Epithelial cell of proximal tubule (primary cell): ENCODE data around the gene ANKRD44. TPM values are rescaled to one million over a fixed set of nuclear protein-coding genes. Genes with fewer than 3 reads are reported as not detected.
"Not testable (repeated sequence)": the region's sequence is repeated elsewhere in the genome, so short reads cannot be mapped to it uniquely, and the experiment has no call there.

Experiments
- DNase-seq: peaks from one replicate; pipeline ENCODE4 v3.0.0-alpha.2; 2011; ENCODE audit warnings: low read depth
- H3K4me3 ChIP-seq: 2 replicates; pipeline ENCODE4 v1.5.1; 2011; ENCODE audit warnings: low read depth, mild to moderate bottlenecking, low read length
- total RNA-seq: library from RNA; depleted of rRNA; stranded (reverse); fragments of >200 nt; gene quantifications from 2 replicates; pipeline ENCODE4 v1.2.3, GENCODE V29; 2015
- TF ChIP-seq, protein P1 (sequence below): conservative IDR thresholded peaks from 2 replicates; pipeline ENCODE4 v1.5.1; 2012; ENCODE audit warnings: low read depth, mild to moderate bottlenecking, low read length

The ANKRD44 gene
- total RNA-seq, 1 donor from 2014 or later: 1.7 TPM

- no peak overlapping the region for H3K4me3 ChIP-seq
- TF ChIP-seq, protein P1, sequence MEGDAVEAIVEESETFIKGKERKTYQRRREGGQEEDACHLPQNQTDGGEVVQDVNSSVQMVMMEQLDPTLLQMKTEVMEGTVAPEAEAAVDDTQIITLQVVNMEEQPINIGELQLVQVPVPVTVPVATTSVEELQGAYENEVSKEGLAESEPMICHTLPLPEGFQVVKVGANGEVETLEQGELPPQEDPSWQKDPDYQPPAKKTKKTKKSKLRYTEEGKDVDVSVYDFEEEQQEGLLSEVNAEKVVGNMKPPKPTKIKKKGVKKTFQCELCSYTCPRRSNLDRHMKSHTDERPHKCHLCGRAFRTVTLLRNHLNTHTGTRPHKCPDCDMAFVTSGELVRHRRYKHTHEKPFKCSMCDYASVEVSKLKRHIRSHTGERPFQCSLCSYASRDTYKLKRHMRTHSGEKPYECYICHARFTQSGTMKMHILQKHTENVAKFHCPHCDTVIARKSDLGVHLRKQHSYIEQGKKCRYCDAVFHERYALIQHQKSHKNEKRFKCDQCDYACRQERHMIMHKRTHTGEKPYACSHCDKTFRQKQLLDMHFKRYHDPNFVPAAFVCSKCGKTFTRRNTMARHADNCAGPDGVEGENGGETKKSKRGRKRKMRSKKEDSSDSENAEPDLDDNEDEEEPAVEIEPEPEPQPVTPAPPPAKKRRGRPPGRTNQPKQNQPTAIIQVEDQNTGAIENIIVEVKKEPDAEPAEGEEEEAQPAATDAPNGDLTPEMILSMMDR: no peak
- DNase-seq: no peak
Measured at GRCh38 chr2:197069958-197070357, 240.6 kb downstream of the ANKRD44 start.

DNA sequence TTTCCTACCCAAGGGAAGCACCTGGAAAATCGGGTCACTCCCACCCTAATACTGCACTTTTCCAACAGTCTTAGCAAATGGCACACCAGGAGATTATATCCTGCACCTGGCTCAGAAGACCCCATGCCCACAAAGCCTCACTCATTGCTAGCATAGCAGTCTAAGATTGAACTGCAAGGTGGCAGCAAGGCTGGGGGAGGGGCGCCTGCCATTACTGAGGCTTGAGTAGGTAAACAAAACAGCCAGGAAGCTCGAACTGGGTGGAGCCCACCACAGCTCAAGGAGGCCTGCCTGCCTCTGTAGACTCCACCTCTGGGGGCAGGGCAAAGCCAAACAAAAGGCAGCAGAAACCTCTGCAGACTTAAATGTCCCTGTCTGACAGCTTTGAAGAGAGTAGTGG lies 248.0 kb downstream of the ANKRD44 start:
- DNase-seq, H3K4me3 ChIP-seq: not testable (repeated sequence)

DNA sequence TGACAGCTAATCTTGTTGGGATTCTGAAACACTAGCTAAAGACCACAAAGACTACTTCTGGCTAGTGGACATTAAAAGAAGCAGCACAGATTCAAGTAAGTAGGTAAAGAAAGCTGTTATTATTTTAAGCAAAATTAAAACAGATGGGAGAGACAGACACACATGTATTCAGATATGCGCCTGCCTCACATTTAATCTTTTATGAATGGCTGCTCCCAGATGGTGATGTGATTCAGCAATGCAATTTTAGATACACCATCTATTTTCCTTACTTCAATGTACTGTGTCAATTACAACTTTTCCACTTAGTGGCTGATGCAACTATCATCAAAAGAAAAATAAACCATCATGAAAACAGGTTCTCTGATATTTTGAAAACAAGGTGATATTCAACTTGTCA lies 251.1 kb downstream of the ANKRD44 start:
- DNase-seq: no peak
- H3K4me3 ChIP-seq: no peak overlapping the region
- TF ChIP-seq, protein P1: no peak

DNA sequence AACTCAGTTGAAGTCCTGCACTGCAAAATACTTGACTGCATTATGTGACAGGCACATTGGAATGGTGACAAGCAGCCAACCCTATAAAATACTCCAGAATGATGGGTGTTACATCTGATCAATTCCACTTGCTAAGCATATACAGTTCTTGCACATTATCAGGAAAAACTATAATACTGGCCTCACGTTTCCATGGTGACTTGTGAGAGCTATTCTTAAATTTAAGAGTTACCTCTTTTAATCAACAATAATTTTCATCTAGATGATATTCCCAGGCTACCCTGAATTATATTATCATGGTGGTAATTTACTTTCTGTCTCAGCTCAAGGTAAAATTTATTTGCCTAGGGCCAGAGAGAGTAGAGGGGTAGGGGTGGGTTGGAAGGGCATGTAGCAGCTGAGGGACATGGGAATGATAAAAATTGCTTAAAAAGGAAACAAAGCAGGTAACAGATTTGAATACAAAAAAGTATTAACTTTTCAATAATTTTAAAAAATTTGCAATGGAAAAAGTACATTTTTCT lies 251.7 kb downstream of the ANKRD44 start:
- DNase-seq: no peak
- TF ChIP-seq, protein P1: no peak

GRCh38 chr2:197057959-197058358 lies 252.6 kb downstream of the ANKRD44 start:
- H3K4me3 ChIP-seq: no peak overlapping the region
- DNase-seq: no peak
- TF ChIP-seq, protein P1: no peak

More for the DNA sequence above, 251.7 kb downstream of the ANKRD44 start:
- no peak overlapping the region for H3K4me3 ChIP-seq

GRCh38 chr2:197055045-197055444 lies 255.5 kb downstream of the ANKRD44 start:
- TF ChIP-seq, protein P1: no peak
- DNase-seq: no peak
- H3K4me3 ChIP-seq: no peak overlapping the region

DNA sequence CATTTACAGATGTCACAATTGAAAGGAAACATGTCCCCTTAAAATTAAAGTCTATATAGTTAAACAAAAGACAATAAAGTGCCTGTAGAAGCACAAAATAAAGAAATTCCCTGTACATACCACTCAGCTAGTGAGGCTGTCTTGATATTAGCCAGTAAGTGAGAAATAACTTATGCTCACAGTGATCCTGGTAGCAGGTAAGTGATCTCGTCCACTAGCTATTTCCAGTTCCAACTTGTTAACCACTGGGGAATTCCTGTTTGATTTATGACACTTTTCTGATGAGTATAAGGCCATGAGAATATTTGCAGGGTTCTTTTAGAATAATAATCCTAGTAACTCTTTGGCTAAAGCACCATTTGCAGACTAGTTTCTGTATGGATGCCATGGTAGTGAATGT lies 256.1 kb downstream of the ANKRD44 start:
- peak; percentile 18 for DNase-seq
- TF ChIP-seq, protein P1: no peak
- H3K4me3 ChIP-seq: no peak overlapping the region
